ENCODE measurements around the gene CXCR3.
"Not testable (repeated sequence)": the region's sequence is repeated elsewhere in the genome, so short reads cannot be mapped to it uniquely, and the experiment has no call there.

GRCh38 chrX:71571390-71571789, 46.9 kb downstream of the CXCR3 start:
- not testable (repeated sequence) for TF ChIP-seq CTCF (IDR thresholded peaks at IDR 0.05; ENCODE audit: low read depth, low read length, poor library complexity, severe bottlenecking); EZH2phosphoT487 (IDR thresholded peaks at IDR 0.05; ENCODE audit: borderline replicate concordance, low read length)
